WTC11 (cell line): ENCODE measurements around the gene PLXNA1. TPM values are rescaled to one million over a fixed set of nuclear protein-coding genes. Genes with fewer than 3 reads are reported as not detected.

Experiments
- ATAC-seq: fragments of 200-7000 bp; cut with Tn5 transposase; 2 replicates; pipeline ENCODE4 v1.10.0; 2021; ENCODE audit warnings: mild to moderate bottlenecking, moderate library complexity
- CTCF ChIA-PET: fragments of 300-600 bp; sonication (Branson Sonifier 250); formaldehyde crosslinking; loops from one replicate; lab custom pipeline; 2021; ENCODE audit warnings: antibody characterized with exemption; lab: Charles Lee
- POLR2A ChIA-PET: fragments of 350-600 bp; sonication (Branson Sonifier 250); formaldehyde crosslinking; loops from one replicate; lab custom pipeline; 2021; ENCODE audit warnings: antibody characterized with exemption; lab: Charles Lee
- DNase-seq: peaks from one replicate; pipeline ENCODE4 v3.0.0; 2021; ENCODE audit warnings: low spot score
- H3K27ac Mint-ChIP-seq: 2 replicates; pipeline ENCODE4 v1.8.0; 2021; ENCODE audit warnings: mixed read lengths
- H3K27me3 Mint-ChIP-seq: 2 replicates; pipeline ENCODE4 v1.8.0; 2021; ENCODE audit warnings: low read depth, mild to moderate bottlenecking, moderate library complexity, mixed read lengths
- H3K36me3 Mint-ChIP-seq: 2 replicates; pipeline ENCODE4 v1.8.0; 2021; ENCODE audit warnings: mixed read lengths
- H3K4me1 Mint-ChIP-seq: 2 replicates; pipeline ENCODE4 v1.8.0; 2022; ENCODE audit warnings: mixed read lengths
- H3K4me3 Mint-ChIP-seq: 2 replicates; pipeline ENCODE4 v1.8.0; 2021; ENCODE audit warnings: mild to moderate bottlenecking, moderate library complexity, mixed read lengths
- H3K9me3 Mint-ChIP-seq: 2 replicates; pipeline ENCODE4 v1.8.0; 2021; ENCODE audit warnings: mixed read lengths
- ELF4 ChIP-seq: sonication (generic); formaldehyde crosslinking; IDR thresholded peaks from 2 replicates; pipeline ENCODE4 v1.8.1; 2022; ENCODE audit warnings: low read depth, mild to moderate bottlenecking, moderate library complexity, missing genetic modification reagents
- FOXJ3 ChIP-seq: sonication (generic); formaldehyde crosslinking; IDR thresholded peaks from 2 replicates; pipeline ENCODE4 v1.9.0; 2021; ENCODE audit warnings: missing genetic modification reagents, mild to moderate bottlenecking, borderline replicate concordance
- FOXK1 ChIP-seq: sonication (generic); formaldehyde crosslinking; IDR thresholded peaks from 2 replicates; pipeline ENCODE4 v1.8.0; 2022; ENCODE audit warnings: mild to moderate bottlenecking, moderate library complexity, missing genetic modification reagents
- GRHL2 ChIP-seq: fragments of 250-450 bp; sonication (Bioruptor Pico); IDR thresholded peaks from 2 replicates; pipeline ENCODE4 v1.8.0; 2022; ENCODE audit warnings: mild to moderate bottlenecking, moderate library complexity; ENCODE audit not compliant: insufficient replicate concordance, severe bottlenecking
- JAZF1 ChIP-seq: fragments of 250-450 bp; sonication (Bioruptor Pico); IDR thresholded peaks from 2 replicates; pipeline ENCODE4 v1.9.0; 2021; ENCODE audit warnings: moderate library complexity, mild to moderate bottlenecking, inconsistent platforms
- OVOL2 ChIP-seq: fragments of 250-450 bp; sonication (Bioruptor Pico); IDR thresholded peaks from 2 replicates; pipeline ENCODE4 v1.9.0; 2021; ENCODE audit warnings: mild to moderate bottlenecking, borderline replicate concordance
- RORB ChIP-seq: fragments of 250-450 bp; sonication (Bioruptor Pico); IDR thresholded peaks from 2 replicates; pipeline ENCODE4 v1.9.0; 2021; ENCODE audit warnings: mild to moderate bottlenecking
- SOX15 ChIP-seq: fragments of 250-450 bp; sonication (Bioruptor Pico); IDR thresholded peaks from 2 replicates; pipeline ENCODE4 v1.9.0; 2021; ENCODE audit warnings: mild to moderate bottlenecking
- ZNF317 ChIP-seq: sonication (generic); formaldehyde crosslinking; IDR thresholded peaks from 2 replicates; pipeline ENCODE4 v1.8.1; 2023; ENCODE audit warnings: low read depth, mild to moderate bottlenecking, moderate library complexity, missing genetic modification reagents, borderline replicate concordance
- ZNF423 ChIP-seq: fragments of 250-450 bp; sonication (Bioruptor Pico); IDR thresholded peaks from 2 replicates; pipeline ENCODE4 v2.1.2; 2022; ENCODE audit warnings: mild to moderate bottlenecking, moderate library complexity
- total RNA-seq: library from RNA; stranded (reverse); gene quantifications from 3 replicates; pipeline ENCODE4 v1.2.3, GENCODE V29; 2021
- TF ChIP-seq, protein P1 (sequence below): fragments of 200-600 bp; IDR thresholded peaks from 2 replicates; pipeline ENCODE4 v1.8.0; 2022; ENCODE audit warnings: antibody characterized with exemption
- TF ChIP-seq, protein P2 (sequence below): sonication (generic); formaldehyde crosslinking; IDR thresholded peaks from 2 replicates; pipeline ENCODE4 v1.8.1; 2022; ENCODE audit warnings: low read depth, missing genetic modification reagents, borderline replicate concordance
- TF ChIP-seq, protein P3 (sequence below): fragments of 250-450 bp; sonication (Bioruptor Pico); IDR thresholded peaks from 2 replicates; pipeline ENCODE4 v1.9.0; 2021; ENCODE audit warnings: mild to moderate bottlenecking, borderline replicate concordance
- TF ChIP-seq, protein P4 (sequence below): sonication (generic); formaldehyde crosslinking; conservative IDR thresholded peaks from 2 replicates; pipeline ENCODE4 v1.8.1; 2023; ENCODE audit warnings: mild to moderate bottlenecking, low read depth, missing genetic modification reagents, moderate library complexity

Gene PLXNA1
- total RNA-seq, 1 experiment from 2014 or later: 53.8 TPM

DNA sequence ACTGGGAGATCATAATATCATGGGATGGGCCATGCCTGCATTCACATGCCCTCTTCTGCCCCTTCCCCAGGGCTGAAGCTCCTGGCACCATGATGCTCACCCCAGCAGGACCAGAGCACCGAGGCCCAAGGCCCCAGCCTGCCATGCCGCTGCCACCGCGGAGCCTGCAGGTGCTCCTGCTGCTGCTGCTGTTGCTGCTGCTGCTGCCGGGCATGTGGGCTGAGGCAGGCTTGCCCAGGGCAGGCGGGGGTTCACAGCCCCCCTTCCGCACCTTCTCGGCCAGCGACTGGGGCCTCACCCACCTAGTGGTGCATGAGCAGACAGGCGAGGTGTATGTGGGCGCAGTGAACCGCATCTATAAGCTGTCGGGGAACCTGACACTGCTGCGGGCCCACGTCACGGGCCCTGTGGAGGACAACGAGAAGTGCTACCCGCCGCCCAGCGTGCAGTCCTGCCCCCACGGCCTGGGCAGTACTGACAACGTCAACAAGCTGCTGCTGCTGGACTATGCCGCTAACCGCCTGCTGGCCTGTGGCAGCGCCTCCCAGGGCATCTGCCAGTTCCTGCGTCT, 5.6 kb downstream of the PLXNA1 start (continued):
- TF ChIP-seq, protein P1, sequence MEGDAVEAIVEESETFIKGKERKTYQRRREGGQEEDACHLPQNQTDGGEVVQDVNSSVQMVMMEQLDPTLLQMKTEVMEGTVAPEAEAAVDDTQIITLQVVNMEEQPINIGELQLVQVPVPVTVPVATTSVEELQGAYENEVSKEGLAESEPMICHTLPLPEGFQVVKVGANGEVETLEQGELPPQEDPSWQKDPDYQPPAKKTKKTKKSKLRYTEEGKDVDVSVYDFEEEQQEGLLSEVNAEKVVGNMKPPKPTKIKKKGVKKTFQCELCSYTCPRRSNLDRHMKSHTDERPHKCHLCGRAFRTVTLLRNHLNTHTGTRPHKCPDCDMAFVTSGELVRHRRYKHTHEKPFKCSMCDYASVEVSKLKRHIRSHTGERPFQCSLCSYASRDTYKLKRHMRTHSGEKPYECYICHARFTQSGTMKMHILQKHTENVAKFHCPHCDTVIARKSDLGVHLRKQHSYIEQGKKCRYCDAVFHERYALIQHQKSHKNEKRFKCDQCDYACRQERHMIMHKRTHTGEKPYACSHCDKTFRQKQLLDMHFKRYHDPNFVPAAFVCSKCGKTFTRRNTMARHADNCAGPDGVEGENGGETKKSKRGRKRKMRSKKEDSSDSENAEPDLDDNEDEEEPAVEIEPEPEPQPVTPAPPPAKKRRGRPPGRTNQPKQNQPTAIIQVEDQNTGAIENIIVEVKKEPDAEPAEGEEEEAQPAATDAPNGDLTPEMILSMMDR: no peak
- TF ChIP-seq ELF4 (CRISPR knock-in tag) (no peak), RORB (no peak)
- TF ChIP-seq, protein P2, sequence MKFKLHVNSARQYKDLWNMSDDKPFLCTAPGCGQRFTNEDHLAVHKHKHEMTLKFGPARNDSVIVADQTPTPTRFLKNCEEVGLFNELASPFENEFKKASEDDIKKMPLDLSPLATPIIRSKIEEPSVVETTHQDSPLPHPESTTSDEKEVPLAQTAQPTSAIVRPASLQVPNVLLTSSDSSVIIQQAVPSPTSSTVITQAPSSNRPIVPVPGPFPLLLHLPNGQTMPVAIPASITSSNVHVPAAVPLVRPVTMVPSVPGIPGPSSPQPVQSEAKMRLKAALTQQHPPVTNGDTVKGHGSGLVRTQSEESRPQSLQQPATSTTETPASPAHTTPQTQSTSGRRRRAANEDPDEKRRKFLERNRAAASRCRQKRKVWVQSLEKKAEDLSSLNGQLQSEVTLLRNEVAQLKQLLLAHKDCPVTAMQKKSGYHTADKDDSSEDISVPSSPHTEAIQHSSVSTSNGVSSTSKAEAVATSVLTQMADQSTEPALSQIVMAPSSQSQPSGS (CRISPR knock-in tag): no peak
- TF ChIP-seq, all 79 proteins: peak for 0

DNA sequence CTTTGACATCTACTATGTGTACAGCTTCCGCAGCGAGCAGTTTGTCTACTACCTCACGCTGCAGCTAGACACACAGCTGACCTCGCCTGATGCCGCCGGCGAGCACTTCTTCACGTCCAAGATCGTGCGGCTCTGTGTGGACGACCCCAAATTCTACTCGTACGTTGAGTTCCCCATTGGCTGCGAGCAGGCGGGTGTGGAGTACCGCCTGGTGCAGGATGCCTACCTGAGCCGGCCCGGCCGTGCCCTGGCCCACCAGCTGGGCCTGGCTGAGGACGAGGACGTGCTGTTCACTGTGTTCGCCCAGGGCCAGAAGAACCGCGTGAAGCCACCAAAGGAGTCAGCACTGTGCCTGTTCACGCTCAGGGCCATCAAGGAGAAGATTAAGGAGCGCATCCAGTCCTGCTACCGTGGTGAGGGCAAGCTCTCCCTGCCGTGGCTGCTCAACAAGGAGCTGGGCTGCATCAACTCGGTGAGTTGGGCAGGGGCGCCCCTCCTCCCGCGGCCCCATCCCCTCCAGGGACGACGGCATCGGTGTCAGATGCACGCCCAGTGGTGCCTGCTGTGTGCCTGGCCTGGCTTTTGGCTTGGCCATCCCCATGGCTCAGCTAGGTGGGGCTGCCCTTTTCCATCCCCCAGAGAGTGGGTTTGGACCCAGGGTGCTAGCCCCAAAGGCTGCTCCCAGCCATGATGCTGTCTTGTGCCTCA, 6.6 kb downstream of the PLXNA1 start:
- H3K27ac Mint-ChIP-seq: no peak overlapping the region
- no peaks in the 10 kb centered on the region for H3K27me3 Mint-ChIP-seq
- CTCF ChIA-PET: interaction anchor here (1.4 kb wide), 1 partner anchor 585 kb away, joined by 3 read pairs; no protein-coding TSS in a partner anchor
- peaks cover 8% of the 10 kb centered on the region for H3K36me3 Mint-ChIP-seq
- POLR2A ChIA-PET: no interaction called here
- no peak for DNase-seq
- no peaks in the 10 kb centered on the region for H3K9me3 Mint-ChIP-seq
- no peak for TF ChIP-seq FOXJ3
- TF ChIP-seq OVOL2: no peak
- ATAC-seq: no peak
- H3K4me1 Mint-ChIP-seq: peaks cover under 1% of the 10 kb centered on the region; the same call in 1 of the 2 replicates
- H3K4me3 Mint-ChIP-seq: no peak overlapping the region

DNA sequence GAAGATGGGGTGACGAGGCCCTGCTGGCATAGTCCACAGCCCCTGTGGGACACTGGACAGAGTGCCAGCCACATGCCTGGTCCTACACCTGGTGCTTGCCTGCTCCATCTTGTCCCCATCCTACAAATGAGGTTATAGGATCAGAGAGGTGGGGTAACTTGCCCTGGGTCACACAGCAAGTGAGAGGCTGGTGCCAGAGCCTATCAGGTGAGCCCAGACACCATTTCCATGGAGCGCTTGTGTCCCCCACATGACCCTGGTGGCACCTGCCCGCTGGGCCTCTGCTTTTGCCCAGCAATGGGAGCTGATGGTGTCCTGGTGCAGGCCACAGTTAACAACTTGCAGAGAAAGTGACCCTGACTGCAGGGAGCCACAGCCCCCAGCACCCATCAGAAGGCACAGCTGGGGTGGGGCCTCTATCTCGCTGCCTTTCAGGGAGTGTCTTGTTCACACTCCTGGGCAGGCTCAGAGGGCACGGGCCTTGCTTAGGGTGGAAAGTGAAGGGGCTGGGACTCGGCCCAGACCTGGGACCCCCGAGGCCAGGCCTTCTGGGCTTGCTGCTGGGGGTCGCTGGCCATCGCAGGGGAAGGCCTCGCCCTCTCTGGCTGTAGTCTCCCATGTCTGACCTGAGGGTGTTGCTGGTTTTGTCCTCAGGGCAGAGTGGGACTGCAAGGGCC, 7.2 kb downstream of the PLXNA1 start:
- ChIA-PET POLR2A (no interaction called here), CTCF (interaction anchor here (1.0 kb wide), 1 partner anchor 21 kb away, joined by 3 read pairs; no protein-coding TSS in a partner anchor)
- no peaks in the 10 kb centered on the region for H3K27me3 Mint-ChIP-seq
- H3K9me3 Mint-ChIP-seq: no peaks in the 10 kb centered on the region
- no peak overlapping the region; the same call in 1 of the 2 replicates for H3K27ac Mint-ChIP-seq
- H3K4me1 Mint-ChIP-seq: no peaks in the 10 kb centered on the region; the same call in 1 of the 2 replicates
- TF ChIP-seq FOXK1: no peak
- no peak for DNase-seq
- no peak for ATAC-seq
- H3K36me3 Mint-ChIP-seq: peaks cover 8% of the 10 kb centered on the region
- H3K4me3 Mint-ChIP-seq: no peak overlapping the region

DNA sequence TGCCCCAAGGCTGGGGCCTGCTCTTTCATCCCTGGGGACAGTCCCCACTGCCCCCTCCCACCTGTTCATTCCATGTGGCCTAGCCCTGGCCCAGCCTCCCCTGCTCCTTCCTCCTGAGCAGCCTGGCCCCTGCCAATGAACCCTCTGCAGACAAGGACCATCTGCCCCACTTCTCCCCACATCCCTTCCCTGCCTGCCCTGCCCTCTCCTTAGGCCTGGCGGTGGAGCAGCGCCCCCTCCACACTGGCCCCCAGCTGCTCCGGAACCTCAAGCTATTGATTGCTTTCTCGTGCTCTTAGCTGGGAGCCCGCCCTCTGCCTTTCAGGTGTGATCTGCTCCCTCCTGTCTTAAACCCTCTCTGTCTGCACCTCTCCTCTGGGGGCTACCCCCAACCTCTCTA, 8.0 kb downstream of the PLXNA1 start:
- ChIA-PET POLR2A (no interaction called here), CTCF (interaction anchor here (0.6 to 1.0 kb wide), 2 partner anchors 20 to 260 kb away, joined by 3 read pairs; no protein-coding TSS in a partner anchor)
- Mint-ChIP-seq H3K27me3 (no peaks in the 10 kb centered on the region), H3K27ac (no peak overlapping the region; the same call in 1 of the 2 replicates), H3K9me3 (no peaks in the 10 kb centered on the region), H3K36me3 (peaks cover 8% of the 10 kb centered on the region), H3K4me3 (no peak overlapping the region), H3K4me1 (no peaks in the 10 kb centered on the region)
- DNase-seq: no peak
- ATAC-seq: no peak
- TF ChIP-seq, protein P1: no peak
- no peak for TF ChIP-seq ZNF423 (CRISPR knock-in tag)
- TF ChIP-seq, protein P3, sequence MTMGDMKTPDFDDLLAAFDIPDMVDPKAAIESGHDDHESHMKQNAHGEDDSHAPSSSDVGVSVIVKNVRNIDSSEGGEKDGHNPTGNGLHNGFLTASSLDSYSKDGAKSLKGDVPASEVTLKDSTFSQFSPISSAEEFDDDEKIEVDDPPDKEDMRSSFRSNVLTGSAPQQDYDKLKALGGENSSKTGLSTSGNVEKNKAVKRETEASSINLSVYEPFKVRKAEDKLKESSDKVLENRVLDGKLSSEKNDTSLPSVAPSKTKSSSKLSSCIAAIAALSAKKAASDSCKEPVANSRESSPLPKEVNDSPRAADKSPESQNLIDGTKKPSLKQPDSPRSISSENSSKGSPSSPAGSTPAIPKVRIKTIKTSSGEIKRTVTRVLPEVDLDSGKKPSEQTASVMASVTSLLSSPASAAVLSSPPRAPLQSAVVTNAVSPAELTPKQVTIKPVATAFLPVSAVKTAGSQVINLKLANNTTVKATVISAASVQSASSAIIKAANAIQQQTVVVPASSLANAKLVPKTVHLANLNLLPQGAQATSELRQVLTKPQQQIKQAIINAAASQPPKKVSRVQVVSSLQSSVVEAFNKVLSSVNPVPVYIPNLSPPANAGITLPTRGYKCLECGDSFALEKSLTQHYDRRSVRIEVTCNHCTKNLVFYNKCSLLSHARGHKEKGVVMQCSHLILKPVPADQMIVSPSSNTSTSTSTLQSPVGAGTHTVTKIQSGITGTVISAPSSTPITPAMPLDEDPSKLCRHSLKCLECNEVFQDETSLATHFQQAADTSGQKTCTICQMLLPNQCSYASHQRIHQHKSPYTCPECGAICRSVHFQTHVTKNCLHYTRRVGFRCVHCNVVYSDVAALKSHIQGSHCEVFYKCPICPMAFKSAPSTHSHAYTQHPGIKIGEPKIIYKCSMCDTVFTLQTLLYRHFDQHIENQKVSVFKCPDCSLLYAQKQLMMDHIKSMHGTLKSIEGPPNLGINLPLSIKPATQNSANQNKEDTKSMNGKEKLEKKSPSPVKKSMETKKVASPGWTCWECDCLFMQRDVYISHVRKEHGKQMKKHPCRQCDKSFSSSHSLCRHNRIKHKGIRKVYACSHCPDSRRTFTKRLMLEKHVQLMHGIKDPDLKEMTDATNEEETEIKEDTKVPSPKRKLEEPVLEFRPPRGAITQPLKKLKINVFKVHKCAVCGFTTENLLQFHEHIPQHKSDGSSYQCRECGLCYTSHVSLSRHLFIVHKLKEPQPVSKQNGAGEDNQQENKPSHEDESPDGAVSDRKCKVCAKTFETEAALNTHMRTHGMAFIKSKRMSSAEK (CRISPR knock-in tag): no peak
- TF ChIP-seq, protein P4, sequence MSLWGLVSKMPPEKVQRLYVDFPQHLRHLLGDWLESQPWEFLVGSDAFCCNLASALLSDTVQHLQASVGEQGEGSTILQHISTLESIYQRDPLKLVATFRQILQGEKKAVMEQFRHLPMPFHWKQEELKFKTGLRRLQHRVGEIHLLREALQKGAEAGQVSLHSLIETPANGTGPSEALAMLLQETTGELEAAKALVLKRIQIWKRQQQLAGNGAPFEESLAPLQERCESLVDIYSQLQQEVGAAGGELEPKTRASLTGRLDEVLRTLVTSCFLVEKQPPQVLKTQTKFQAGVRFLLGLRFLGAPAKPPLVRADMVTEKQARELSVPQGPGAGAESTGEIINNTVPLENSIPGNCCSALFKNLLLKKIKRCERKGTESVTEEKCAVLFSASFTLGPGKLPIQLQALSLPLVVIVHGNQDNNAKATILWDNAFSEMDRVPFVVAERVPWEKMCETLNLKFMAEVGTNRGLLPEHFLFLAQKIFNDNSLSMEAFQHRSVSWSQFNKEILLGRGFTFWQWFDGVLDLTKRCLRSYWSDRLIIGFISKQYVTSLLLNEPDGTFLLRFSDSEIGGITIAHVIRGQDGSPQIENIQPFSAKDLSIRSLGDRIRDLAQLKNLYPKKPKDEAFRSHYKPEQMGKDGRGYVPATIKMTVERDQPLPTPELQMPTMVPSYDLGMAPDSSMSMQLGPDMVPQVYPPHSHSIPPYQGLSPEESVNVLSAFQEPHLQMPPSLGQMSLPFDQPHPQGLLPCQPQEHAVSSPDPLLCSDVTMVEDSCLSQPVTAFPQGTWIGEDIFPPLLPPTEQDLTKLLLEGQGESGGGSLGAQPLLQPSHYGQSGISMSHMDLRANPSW (CRISPR knock-in tag): no peak
- no peak for TF ChIP-seq OVOL2
- TF ChIP-seq GRHL2: no peak
- TF ChIP-seq ZNF317 (CRISPR knock-in tag): no peak
- no peak for TF ChIP-seq JAZF1 (CRISPR knock-in tag)
- no peak for TF ChIP-seq SOX15 (CRISPR knock-in tag)
